GM19351 (cell line): ENCODE results near the gene PNMA6E.
A peak's percentile ranks its signal among the peaks of the same experiment; 100 is the strongest.

Source experiments
- ATAC-seq: cut with Tn5 transposase; IDR thresholded peaks from one replicate; pipeline ENCODE4 v1.9.1; 2021; ENCODE audit warnings: mild to moderate bottlenecking, moderate library complexity; ENCODE audit not compliant: unreplicated experiment

Gene PNMA6E

GRCh38 chrX:153438532-153438931, 37.4 kb upstream of the PNMA6E start:
- ATAC-seq: no peak

GRCh38 chrX:153435845-153436244, 34.7 kb upstream of the PNMA6E start:
- no peak for ATAC-seq

- ATAC-seq: no peak
Measured at GRCh38 chrX:153434801-153435200, 33.7 kb upstream of the PNMA6E start.

GRCh38 chrX:153433781-153434285, 32.7 kb upstream of the PNMA6E start:
- ATAC-seq: no peak

GRCh38 chrX:153433161-153433680, 32.1 kb upstream of the PNMA6E start:
- no peak for ATAC-seq

- no peak for ATAC-seq
Measured at GRCh38 chrX:153430796-153431195, 29.6 kb upstream of the PNMA6E start.

- ATAC-seq: no peak
Measured at GRCh38 chrX:153426204-153426603, 25.1 kb upstream of the PNMA6E start.

GRCh38 chrX:153423652-153424051, 22.5 kb upstream of the PNMA6E start:
- no peak for ATAC-seq

- no peak for ATAC-seq
Measured at GRCh38 chrX:153421856-153422255, 20.7 kb upstream of the PNMA6E start.

- ATAC-seq: no peak
Measured at GRCh38 chrX:153420851-153421599, 19.9 kb upstream of the PNMA6E start.

GRCh38 chrX:153417637-153418036, 16.5 kb upstream of the PNMA6E start:
- no peak for ATAC-seq

- ATAC-seq: no peak
Measured at GRCh38 chrX:153416781-153417450, 15.8 kb upstream of the PNMA6E start.

- no peak for ATAC-seq
Measured at GRCh38 chrX:153414856-153415510, 13.8 kb upstream of the PNMA6E start.

GRCh38 chrX:153413731-153414130, 12.6 kb upstream of the PNMA6E start:
- ATAC-seq: no peak

GRCh38 chrX:153412746-153413720, 11.9 kb upstream of the PNMA6E start:
- ATAC-seq: no peak

- ATAC-seq: no peak
Measured at GRCh38 chrX:153411988-153412574, 10.9 kb upstream of the PNMA6E start.

GRCh38 chrX:153411255-153411987, 10.3 kb upstream of the PNMA6E start, which contains the start of gene ZFP92:
Gene ZFP92 (plus strand): TSS chrX:153411472. CDS start chrX:153418323, 6,851 bp downstream.
- ATAC-seq: peak; percentile 65

GRCh38 chrX:153410888-153411254, 9.7 kb upstream of the PNMA6E start:
- ATAC-seq: no peak

GRCh38 chrX:153410373-153410772, 9.2 kb upstream of the PNMA6E start:
- ATAC-seq: no peak
